Fibroblast of skin of right biceps (primary cell): Measurements from ENCODE around the gene FAM156B.
"Not testable (repeated sequence)": the region's sequence is repeated elsewhere in the genome, so short reads cannot be mapped to it uniquely, and the experiment has no call there.

Experiments
- DNase-seq: peaks from one replicate; pipeline ENCODE4 v3.0.0-alpha.2; 2013

The FAM156B gene, protein sequence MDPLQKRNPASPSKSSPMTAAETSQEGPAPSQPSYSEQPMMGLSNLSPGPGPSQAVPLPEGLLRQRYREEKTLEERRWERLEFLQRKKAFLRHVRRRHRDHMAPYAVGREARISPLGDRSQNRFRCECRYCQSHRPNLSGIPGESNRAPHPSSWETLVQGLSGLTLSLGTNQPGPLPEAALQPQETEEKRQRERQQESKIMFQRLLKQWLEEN

DNA sequence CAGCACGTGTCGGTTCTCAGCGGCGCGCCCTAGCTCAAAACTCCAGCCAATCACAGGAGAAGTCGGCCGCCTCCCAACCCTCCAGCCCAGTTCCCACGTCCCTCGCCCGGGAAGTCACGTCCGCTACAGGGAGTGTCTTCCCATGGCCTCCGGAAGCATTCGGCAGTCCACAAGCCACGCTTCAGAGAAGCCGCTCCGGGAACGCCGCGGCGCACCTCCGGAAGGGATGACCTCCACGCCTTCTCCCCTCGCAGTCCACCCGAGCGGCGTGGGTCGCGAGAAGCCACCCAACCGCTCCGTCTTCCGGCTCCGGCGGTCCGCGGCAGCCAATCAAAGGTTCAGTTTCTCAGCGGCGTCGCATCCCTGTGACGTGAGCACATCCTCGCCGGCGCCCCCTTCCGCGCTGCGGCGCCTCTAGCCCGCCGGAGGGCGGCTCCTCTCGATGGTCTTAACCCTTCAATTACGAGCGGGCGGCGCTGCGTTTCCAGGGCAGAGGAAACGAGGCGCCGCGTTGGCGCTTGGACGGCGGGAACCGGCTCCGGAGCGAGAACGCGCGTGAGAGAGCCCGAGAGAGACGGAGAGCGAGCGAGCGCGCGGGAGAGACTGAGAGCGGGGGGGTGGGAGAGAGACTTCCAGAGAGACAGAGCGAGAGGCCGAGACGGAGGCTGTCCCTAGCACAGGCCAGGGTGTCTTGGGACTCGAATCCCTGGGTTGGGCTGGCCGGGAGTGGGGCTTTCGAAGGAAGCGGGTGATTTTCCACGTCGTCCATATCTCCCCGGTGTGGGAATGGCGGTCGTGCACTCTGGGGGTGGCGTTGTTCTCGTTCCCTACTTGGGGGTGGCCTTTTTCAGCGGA is at the start of gene FAM156B:
Gene FAM156B (plus strand): TSS at position 476 of the 855 bp plus-strand sequence. CDS start 9,896 bp downstream, outside the sequence.
- DNase-seq = not testable (repeated sequence)

- peak; percentile 38 for DNase-seq
These were observed 44.8 kb upstream of the FAM156B start for GRCh38 chrX:52852110-52852860.

GRCh38 chrX:52856991-52857525 is 40.1 kb upstream of the FAM156B start:
- DNase-seq = not testable (repeated sequence)

DNA sequence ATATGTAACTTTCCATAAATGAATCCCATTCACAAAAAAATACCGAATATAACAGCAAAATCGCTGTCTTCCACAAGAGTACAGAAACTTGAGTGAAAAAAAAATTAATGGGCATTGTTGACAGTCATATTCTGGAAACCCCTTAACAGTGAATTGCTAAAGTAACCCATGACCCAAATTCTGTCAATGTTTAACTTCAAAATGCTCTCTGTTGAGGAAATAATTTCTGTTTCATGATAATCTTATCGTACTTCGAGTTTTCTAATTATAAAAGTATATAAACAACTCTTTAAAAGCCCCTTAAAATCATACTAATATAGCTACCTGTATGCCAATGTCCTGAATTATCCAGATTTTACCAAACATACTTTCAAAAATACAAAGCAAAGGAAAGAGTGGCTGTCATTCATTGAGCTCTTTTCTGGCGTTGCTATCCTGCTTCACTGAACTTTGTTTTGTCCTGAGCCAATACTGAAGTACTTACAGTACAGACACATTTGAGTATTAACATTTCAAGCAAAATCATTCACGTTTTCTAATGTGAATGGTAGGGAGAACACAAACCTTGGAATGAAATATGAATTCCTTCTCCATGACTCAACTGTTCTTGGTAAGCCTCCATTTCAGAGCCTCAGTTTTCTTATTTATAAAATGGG is 31.7 kb upstream of the FAM156B start:
- peak; percentile 3 for DNase-seq

GRCh38 chrX:52867610-52868348 is 29.4 kb upstream of the FAM156B start, which contains the start of gene XAGE3:
Gene XAGE3 (minus strand): TSS chrX:52868083. CDS start chrX:52867133, 950 bp downstream.
- DNase-seq = no peak

DNA sequence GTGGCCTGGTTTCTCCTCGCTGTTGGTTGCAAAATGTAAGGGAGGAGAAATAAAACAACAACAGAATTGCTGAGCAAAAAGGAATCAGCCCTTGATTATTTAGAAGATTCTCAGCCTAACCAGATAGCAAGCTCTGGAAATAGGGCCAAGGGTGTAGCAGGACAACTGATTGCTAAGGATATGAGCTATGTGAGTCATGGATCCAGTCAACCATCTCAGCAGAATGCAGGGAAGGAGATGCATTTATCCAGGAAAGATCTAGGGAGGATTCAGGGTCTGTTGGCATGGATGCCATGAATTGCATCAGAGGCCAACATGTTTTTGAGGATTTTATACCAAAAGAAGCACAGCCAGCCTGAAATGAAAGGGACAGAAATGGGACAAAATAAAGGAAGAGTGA is 27.1 kb upstream of the FAM156B start:
- no peak for DNase-seq

DNA sequence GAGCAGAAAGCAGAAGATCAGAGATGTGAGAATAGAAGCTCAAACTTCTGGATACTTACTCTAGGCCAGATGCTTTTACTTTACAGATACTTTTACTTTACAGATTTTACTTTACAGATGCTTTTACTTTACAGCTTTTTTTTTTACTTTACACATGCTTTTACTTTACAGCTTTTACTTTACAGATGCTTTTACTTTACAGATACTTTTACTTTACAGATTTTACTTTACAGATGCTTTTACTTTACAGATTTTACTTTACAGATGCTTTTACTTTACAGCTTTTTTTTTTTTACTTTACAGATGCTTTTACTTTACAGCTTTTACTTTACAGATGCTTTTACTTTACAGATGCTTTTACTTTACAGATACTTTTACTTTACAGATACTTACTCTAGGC is 23.3 kb upstream of the FAM156B start:
- DNase-seq = not testable (repeated sequence)

DNA sequence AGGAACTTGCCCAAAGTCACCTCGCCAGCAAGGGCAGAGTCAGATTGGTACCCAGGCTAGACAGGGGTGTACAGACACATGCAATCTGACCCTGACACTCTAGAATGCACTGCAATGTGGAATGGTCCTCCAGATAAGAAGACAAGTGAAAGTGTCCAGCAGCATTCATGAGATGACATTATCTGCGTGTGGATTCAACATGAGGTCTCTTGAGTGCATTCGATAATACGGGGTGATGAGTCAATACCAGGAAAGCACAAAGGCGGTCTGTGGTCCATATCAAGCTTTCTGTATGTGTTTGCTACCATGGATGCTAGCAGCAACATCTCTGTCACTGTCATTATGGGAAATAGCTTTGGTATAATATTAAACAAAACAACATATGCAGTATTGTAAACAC is 22.5 kb upstream of the FAM156B start:
- DNase-seq = no peak

DNA sequence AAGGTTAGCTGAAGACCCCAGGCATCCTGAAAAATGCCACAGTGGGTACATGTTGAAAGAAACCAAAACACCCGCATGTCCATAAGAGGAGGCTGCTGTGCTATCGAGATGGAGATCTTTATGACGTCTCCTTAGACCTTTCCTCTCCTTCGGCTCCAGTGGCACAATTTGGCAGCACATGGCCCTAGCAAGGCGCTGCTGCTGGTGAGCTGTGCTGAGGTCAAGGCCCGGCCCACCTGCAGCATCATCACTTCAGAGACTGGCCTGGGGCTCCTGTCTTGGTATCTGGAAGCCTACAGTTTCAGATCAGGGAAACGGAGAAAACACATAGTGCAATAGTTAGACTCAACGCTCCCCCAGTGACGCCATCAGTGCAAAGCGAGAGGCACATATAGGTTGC is 21.7 kb upstream of the FAM156B start:
- DNase-seq = not testable (repeated sequence)

- DNase-seq = not testable (repeated sequence)
These were observed 20.7 kb upstream of the FAM156B start for GRCh38 chrX:52876386-52876785.

DNA sequence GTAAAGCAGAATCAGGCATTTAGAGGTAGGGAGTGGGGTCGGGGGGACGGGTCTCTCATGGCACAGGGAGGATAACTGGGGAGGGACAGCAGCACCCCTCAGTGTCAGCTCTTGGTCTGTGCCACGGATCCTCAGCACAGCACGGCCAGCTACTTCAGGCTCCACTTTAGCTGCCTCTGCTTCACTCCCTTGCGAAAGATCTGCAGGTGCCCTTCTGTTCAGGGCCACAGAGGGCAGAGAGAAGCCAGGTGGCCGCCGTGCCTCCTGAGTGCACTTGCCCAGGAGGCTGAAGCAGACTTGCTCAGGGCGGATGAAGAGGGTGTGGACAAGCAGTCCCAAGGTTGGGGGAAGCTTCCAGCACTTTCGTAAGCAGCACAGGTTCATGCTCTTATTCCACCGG is 9.7 kb upstream of the FAM156B start:
- not testable (repeated sequence) for DNase-seq

GRCh38 chrX:52888090-52888489 is 9.0 kb upstream of the FAM156B start:
- not testable (repeated sequence) for DNase-seq

DNA sequence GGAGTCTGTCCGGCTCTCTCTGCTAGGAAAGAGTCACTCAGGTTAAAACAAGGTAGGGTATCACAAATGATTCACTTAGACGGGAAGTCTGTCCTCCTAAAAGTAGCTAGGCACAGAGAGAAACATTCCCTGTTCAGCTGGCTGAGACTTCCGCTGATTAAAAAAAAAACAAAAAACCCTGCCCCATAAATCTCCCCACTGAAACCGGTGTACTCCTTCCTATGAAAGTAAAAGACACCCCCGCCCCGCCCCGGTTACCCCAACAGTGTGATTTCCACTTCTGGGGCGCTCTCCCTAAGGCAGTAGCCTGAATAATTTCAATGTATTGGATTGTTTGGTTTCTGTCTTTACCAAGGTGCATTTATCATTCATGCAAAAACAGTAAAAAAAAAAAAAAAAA is 692 bp upstream of the FAM156B start:
- not testable (repeated sequence) for DNase-seq

DNA sequence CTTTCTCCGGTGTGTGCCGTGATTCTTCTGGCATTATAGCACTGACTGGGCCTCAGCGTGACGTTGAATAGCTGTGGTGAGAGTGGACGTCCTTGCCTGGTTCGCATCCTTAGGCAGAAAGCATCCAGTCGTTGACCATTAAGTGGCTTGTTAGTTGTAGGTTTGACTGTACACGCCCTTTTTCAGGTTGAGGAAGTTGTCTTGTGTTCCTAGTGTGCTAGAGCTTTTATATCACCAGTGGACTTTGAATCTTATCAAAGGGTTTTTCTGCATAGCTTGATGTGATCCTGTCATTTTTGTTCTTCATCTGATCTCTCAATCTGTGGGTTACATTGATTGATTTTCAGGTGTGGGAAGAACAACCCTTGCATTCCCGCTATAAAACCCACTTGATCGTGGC is 8.4 kb downstream of the FAM156B start:
- DNase-seq = not testable (repeated sequence)

- DNase-seq = not testable (repeated sequence)
These were observed 8.9 kb downstream of the FAM156B start for GRCh38 chrX:52906072-52906471.

DNA sequence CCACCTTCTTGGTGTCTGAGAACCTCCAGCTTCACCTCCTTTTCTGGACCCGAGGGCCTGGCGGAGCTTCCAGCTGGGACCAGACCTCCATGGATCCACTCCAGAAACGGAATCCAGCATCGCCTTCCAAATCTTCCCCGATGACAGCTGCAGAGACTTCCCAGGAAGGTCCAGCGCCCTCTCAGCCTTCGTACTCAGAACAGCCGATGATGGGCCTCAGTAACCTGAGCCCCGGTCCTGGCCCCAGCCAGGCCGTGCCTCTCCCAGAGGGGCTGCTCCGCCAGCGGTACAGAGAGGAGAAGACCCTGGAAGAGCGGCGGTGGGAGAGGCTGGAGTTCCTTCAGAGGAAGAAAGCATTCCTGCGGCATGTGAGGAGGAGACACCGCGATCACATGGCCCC is 10.0 kb downstream of the FAM156B start:
- not testable (repeated sequence) for DNase-seq

GRCh38 chrX:52907900-52908299 is 10.8 kb downstream of the FAM156B start:
- not testable (repeated sequence) for DNase-seq

DNA sequence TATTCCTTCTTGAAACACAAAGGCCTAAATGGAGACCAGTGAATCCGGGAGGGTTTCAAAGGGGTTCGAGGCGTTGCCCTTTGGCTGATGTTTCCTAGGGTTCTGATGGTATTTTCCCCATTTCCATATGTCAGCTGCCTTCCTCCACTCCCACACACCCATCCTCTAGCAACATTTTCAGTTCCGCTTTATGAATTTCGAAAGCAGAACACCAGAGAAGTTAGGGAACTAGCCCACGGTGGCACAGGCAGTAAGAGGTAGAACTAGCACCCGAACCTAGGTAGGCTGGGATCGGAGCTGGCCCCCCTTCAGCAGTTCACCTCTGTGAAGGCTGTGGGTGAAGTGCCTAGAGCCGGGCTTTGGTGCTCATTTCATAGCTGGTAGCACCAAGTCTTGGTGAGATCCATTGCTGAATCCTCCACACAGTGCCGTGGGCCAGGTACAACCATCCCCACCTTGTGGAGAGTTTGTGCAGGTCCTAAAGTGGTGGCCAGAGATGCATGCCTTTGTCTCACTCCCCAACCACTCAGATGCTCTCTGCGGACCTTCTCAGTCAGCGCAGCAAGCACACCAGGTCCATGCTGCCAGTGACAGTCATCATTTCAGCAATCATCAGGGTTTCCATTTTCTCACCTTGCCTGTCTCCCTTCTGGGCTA is 12.3 kb downstream of the FAM156B start:
- not testable (repeated sequence) for DNase-seq

DNA sequence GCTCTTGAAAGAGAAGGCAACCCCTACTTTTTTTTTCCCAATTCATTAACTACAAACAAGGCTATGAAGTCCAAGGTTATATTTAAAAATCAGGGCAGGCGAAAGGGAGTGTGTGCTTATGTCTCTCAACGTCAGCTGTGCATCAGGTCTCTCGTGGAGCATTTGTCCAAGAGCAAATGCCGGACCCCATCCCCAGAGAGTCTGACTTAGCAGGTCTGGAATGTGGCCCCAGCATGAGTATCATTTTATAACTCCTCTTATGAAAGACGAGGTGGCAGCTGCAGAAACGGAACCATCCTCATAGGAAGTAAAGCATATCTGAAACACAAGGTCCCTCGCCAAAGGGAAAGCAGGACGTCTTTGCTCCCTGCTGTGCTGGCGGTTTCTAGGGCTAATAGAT is 16.6 kb downstream of the FAM156B start:
- not testable (repeated sequence) for DNase-seq

- not testable (repeated sequence) for DNase-seq
These were observed 17.6 kb downstream of the FAM156B start for GRCh38 chrX:52914704-52915103.

- peak; percentile 68 for DNase-seq
These were observed 26.7 kb downstream of the FAM156B start for GRCh38 chrX:52923781-52924241.
